Activated gamma-delta T cell treated with anti-CD3 and anti-CD28 coated beads, Interleukin-2, amount 50 U/mL, for 16 hours (primary cell): ENCODE measurements around the gene NLRC5.
A peak's percentile ranks its signal among the peaks of the same experiment; 100 is the strongest.
"Not testable (repeated sequence)": the region's sequence is repeated elsewhere in the genome, so short reads cannot be mapped to it uniquely, and the experiment has no call there.

Source experiments
- DNase-seq: peaks from one replicate; pipeline ENCODE4 v3.0.0-alpha.2; 2020; ENCODE audit warnings: low read depth

NLRC5 gene

DNA sequence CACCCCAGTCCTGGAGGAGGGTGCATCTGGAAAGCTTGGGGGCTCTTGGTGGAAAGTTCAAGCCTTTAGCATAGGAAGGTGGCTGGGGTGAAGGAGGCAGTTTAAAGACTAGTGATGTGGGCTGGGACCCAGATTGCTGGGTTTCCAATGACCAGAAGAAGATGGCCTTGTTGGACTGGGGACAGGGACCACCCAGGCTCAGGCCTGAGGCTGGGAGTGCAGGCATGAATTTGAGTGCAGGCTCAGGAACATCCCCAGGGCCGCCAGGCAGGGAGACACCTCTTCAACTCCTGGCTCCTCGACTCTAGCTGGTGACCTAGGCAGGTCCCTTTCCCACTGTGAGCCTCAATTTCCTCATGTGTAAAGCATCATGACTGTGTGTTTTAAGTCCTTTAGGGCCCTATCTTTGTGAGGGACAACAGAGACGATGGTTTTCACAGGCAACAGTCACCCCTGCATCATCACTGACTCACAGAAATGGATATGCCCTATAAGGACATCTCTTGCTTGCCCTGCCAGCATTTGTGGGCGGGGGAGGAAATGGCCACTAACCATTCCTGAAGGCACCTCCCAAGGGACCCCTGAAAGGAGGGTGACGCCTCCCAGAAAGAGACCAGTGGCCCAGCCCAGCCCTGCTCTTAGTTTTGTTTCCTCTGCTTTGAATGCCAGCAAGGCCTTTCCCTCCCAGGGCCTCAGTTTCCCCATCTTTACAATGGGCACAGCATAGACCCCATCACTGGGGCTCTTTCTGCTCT lies 11.1 kb downstream of the NLRC5 start:
- peak; percentile 46 for DNase-seq

- no peak for DNase-seq
These were observed 11.8 kb downstream of the NLRC5 start for GRCh38 chr16:57001026-57001679.

DNA sequence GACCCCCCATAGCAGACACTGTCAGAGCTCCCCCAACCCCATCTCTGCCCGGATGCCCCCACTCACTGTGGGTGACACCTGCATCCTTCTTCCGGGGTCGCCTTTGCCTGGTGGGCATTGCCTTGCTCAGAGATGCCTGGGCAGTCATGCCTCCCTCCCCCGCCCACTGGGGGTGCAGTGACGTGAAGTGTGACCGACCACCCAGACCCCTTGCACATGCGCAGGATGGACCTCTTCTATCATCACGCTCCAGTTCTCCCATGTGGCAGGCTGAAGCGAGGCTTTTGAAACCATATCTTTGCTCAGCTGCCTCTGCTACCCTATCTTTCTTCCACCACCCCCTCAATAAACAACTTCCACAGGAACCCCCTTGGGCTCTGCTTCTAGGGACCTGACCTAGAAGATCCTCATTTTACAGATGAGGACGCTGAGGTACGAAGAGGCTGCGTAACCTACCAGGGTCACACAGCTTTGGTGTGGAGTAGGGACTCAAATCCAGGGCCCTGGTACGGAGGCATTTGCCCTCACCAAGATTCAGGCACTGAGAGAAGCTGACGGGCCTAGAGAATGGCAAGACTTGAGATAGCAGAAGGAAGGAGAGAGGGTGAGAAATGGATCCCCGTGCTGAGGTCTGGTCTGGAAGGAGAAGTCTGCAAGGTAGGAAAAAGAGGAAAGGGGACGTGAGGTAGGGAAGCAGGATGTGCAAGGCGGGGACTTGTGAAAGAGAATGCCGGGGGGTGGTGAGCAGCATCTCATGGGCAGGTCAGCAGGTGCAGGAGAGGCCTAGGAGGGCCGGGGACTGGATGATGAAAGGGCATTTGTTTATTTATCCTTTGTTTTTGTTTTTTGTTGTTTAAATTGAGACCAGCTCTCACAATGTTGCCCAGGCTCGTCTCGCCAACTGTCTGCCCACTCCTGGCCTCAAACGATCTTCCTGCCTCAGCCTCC lies 14.4 kb downstream of the NLRC5 start:
- no peak for DNase-seq

GRCh38 chr16:57004387-57005250 lies 15.3 kb downstream of the NLRC5 start:
- DNase-seq: no peak

DNA sequence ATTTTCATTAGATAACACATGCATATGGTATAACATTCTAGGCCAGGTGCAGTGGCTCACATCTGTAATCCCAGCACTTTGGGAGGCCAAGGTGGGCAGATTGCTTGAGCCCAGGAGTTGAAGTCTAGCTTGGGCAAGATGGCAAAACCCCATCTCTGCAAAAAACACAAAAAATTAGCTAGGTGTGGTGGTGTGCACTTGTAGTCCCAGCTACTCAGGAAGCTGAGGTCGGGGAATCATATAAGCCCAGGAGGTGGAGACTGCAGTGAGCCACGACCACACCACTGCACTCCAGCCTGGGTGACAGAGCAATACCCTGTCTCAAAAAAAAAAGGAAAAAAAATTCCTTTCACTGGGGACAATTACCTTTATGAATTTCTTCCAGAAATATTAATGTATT lies 16.2 kb downstream of the NLRC5 start:
- not testable (repeated sequence) for DNase-seq

DNA sequence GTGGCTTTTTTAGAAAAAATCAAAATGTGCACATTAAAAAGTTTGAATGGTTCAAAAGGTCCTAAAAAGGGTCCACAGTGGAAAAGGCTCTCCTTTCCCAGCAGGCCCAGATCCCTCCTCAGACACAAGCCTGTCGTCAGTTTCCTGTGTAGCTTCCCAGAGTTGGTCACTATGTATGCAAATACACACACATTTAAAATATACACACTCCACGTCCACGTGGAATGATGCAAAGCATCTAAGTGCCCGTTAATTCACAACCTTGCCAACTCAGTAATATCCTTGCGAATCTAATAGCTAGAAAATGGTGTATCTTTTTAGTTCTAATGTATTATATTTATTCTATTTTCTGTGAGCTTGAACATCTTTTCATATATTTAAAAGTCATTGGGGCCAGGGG lies 17.7 kb downstream of the NLRC5 start:
- DNase-seq: no peak

- DNase-seq: no peak
These were observed 18.2 kb downstream of the NLRC5 start for GRCh38 chr16:57007530-57007929.

DNA sequence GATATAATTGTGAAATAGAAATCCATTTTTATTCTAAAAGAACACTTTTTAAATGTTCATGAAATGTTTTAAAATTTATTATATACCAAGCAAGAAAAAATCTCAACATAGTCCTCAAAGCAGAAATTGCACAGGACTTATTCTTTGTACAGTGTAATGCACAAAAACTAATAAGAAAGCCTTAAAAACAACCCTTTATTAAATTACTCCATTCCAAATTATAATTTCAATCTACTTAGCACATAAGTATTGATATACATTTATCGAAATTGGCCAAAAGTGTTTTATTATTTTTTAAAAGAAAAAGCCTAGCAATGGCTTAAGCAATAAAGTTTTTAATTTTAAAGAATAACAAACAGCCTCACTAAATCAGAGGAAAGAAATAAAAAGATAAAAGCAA lies 19.1 kb downstream of the NLRC5 start:
- no peak for DNase-seq

DNA sequence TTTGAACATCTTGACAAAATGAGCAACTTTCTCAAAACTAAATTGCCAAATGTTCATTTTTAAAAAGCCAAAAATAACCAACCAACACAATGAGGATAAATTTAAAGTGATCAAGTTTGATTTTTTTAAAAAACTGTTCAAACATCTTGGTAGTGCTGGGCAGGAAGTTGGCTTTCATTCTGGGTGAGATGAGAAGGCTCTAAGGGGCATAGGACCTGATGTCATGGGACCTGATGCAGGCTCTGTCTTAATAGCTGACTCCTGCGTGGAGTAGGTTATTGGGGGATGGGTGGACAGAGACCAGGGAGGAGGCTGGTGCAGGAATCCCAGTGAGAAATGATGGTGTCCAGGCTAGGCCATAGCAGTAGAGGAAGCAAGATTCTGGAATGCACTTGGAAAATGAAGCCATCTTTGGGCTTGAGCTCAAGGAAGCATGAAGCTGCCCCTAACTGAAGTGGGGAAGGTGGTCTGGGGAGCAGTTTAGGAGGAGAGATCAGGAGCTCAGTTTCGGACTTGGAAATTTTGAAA lies 20.4 kb downstream of the NLRC5 start:
- no peak for DNase-seq

- no peak for DNase-seq
These were observed 23.0 kb downstream of the NLRC5 start for GRCh38 chr16:57012353-57012752.

- no peak for DNase-seq
These were observed 23.9 kb downstream of the NLRC5 start for GRCh38 chr16:57013229-57013628.

DNA sequence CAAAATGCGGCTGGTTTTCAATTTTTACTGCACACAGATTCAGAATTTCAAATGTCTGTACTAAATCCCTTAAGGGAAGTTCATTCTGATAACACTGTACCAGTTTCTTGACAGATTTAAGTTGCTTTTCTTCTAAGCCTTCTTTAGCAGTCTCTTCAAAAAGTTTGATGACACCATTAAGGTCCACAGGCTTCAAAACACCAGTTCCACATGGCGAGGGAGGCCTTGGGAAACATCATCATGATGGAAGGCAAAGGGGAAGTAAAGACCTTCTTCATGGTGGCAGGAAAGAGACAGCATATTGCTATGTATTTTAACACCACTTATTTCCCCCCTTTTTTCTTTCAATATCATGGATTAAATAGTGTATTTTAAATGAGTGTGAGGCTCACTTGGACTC lies 24.5 kb downstream of the NLRC5 start:
- DNase-seq: no peak

GRCh38 chr16:57016301-57016700 lies 26.9 kb downstream of the NLRC5 start:
- no peak for DNase-seq

DNA sequence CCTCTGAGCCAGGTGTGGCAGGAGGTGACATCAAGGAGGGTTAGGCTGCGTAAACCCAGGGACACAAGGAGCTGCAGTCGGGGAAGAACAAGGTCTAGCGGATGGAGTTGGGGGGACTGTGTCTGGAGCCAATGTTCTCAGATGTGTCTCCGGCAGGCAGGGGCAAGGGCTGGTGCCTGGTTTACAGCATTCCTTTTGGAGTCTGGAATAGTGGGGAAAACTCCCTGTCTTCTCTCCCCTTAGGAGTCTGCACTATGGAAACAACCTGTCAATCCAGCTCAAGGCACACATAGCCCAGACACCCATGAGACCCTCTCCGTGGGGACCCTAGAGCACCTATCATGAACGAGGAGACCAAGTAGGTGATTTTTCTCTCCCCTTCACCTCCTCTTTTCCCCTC lies 27.5 kb downstream of the NLRC5 start:
- DNase-seq: no peak

GRCh38 chr16:57017251-57017650 lies 27.9 kb downstream of the NLRC5 start:
- DNase-seq: no peak

DNA sequence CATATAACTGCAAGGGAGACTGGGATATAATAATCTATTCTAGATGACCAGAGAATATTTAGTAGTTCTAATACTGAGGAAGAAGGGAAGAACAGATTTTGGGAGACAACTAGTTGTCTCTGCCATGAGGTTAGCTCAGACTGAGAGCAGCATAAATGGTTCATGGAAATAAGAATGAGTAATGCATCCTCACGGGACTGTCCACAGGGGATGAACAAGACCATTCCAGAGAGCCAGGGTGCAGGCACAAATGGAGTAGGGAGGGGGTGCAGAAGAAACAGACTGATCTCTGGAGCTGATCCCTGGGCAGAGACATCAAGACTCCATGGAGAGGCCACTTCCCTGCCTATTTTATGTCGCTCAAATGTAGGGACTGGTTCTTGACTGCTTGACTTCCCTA lies 30.4 kb downstream of the NLRC5 start:
- DNase-seq: no peak

GRCh38 chr16:57020651-57021050 lies 31.3 kb downstream of the NLRC5 start:
- DNase-seq: no peak

GRCh38 chr16:57021757-57022156 lies 32.4 kb downstream of the NLRC5 start:
- DNase-seq: no peak

GRCh38 chr16:57022445-57022844 lies 33.1 kb downstream of the NLRC5 start:
- no peak for DNase-seq

DNA sequence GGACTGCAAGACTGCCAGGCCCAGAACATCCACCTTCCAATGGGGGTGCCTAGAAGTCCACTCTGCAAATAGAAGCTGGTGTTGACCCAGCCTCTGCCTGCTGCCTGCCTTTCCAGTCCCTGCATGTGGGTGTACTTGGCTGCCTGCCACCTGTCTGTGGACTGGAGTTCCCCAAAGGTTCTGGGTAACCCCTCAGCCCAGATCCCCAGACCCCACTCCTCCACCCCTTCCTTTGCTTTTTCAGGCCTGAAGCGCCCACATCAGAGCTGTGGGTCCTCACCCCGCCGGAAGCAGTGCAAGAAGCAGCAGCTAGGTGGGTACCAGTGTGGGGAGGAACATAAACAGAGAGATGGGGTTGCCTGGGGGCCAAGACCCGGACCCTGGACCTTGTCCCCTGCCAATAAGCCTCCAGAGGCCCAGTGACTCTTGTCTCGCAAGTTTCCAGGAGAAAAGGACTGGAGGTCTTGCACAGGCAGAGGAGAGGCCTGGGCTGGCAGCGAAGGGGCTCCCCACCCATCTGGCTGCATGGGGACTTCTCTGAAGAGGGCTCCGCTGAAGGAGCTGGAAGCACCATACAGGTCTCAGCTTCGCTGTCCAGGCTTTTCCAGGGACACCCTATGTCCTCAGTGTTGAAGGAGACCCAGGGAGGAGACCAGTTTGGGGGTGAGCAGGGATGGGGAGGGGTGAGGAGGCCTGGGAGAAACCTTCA lies 34.3 kb downstream of the NLRC5 start:
- peak; percentile 86 for DNase-seq
